ENCODE results near the gene TENM3.

The TENM3 gene

GRCh38 chr4:182730791-182731190 is 487.6 kb downstream of the TENM3 start:
- TF ChIP-seq CTCF (IDR thresholded peaks at IDR 0.05; ENCODE audit: low read depth, low read length, poor library complexity, severe bottlenecking), result no peak
- no peak for TF ChIP-seq EZH2phosphoT487 (IDR thresholded peaks at IDR 0.05; ENCODE audit: borderline replicate concordance, low read length)
- Histone ChIP-seq H3K4me3 (ENCODE audit: low read length) (no peak overlapping the region), H3K4me2 (ENCODE audit: low read length) (no peak overlapping the region), H3K9me2 (replicated peaks; ENCODE audit: control insufficient read depth, low read length) (no peaks in the 10 kb centered on the region), H4K20me1 (ENCODE audit: control insufficient read depth, insufficient read depth, low read depth, low read length) (no peaks in the 10 kb centered on the region), H3K9me3 (ENCODE audit: control insufficient read depth, insufficient read depth, low read length) (no peaks in the 10 kb centered on the region), H3F3A (ENCODE audit: control insufficient read depth, insufficient read depth) (no peaks in the 10 kb centered on the region), H3K4me1 (ENCODE audit: control insufficient read depth, low read length) (no peaks in the 10 kb centered on the region), H3K36me3 (ENCODE audit: control insufficient read depth, low read length) (no peaks in the 10 kb centered on the region), H3K27ac (ENCODE audit: low read depth, low read length) (no peak overlapping the region), H3K79me2 (ENCODE audit: control insufficient read depth, low read length) (no peaks in the 10 kb centered on the region), H3K27me3 (ENCODE audit: control insufficient read depth, low read length) (no peaks in the 10 kb centered on the region)

GRCh38 chr4:182736207-182736606 is 493.0 kb downstream of the TENM3 start:
- Histone ChIP-seq H3K36me3 (ENCODE audit: control insufficient read depth, low read length) (no peaks in the 10 kb centered on the region), H4K20me1 (ENCODE audit: control insufficient read depth, insufficient read depth, low read depth, low read length) (no peaks in the 10 kb centered on the region), H3K27ac (ENCODE audit: low read depth, low read length) (no peak overlapping the region), H3K9me2 (replicated peaks; ENCODE audit: control insufficient read depth, low read length) (no peaks in the 10 kb centered on the region), H3K4me2 (ENCODE audit: low read length) (no peak overlapping the region), H3K27me3 (ENCODE audit: control insufficient read depth, low read length) (no peaks in the 10 kb centered on the region), H3K4me3 (ENCODE audit: low read length) (no peak overlapping the region), H3K9me3 (ENCODE audit: control insufficient read depth, insufficient read depth, low read length) (no peaks in the 10 kb centered on the region), H3K4me1 (ENCODE audit: control insufficient read depth, low read length) (no peaks in the 10 kb centered on the region), H3F3A (ENCODE audit: control insufficient read depth, insufficient read depth) (no peaks in the 10 kb centered on the region), H3K79me2 (ENCODE audit: control insufficient read depth, low read length) (no peaks in the 10 kb centered on the region)
- no peak for TF ChIP-seq CTCF (IDR thresholded peaks at IDR 0.05; ENCODE audit: low read depth, low read length, poor library complexity, severe bottlenecking)
- TF ChIP-seq EZH2phosphoT487 (IDR thresholded peaks at IDR 0.05; ENCODE audit: borderline replicate concordance, low read length), result no peak

GRCh38 chr4:182738283-182739047 is 495.3 kb downstream of the TENM3 start:
- no peak overlapping the region for H3K27ac ChIP-seq (ENCODE audit: low read depth, low read length)
- H3K79me2 ChIP-seq (ENCODE audit: control insufficient read depth, low read length), result no peaks in the 10 kb centered on the region
- H3K4me3 ChIP-seq (ENCODE audit: low read length), result no peak overlapping the region
- no peaks in the 10 kb centered on the region for H3F3A ChIP-seq (ENCODE audit: control insufficient read depth, insufficient read depth)
- H3K9me2 ChIP-seq (replicated peaks; ENCODE audit: control insufficient read depth, low read length), result no peaks in the 10 kb centered on the region
- H3K36me3 ChIP-seq (ENCODE audit: control insufficient read depth, low read length), result no peaks in the 10 kb centered on the region
- H3K4me1 ChIP-seq (ENCODE audit: control insufficient read depth, low read length), result no peaks in the 10 kb centered on the region
- no peak for TF ChIP-seq CTCF (IDR thresholded peaks at IDR 0.05; ENCODE audit: low read depth, low read length, poor library complexity, severe bottlenecking)
- no peak for TF ChIP-seq EZH2phosphoT487 (IDR thresholded peaks at IDR 0.05; ENCODE audit: borderline replicate concordance, low read length)
- H3K4me2 ChIP-seq (ENCODE audit: low read length), result no peak overlapping the region
- H4K20me1 ChIP-seq (ENCODE audit: control insufficient read depth, insufficient read depth, low read depth, low read length), result no peaks in the 10 kb centered on the region
- H3K27me3 ChIP-seq (ENCODE audit: control insufficient read depth, low read length), result no peaks in the 10 kb centered on the region
- H3K9me3 ChIP-seq (ENCODE audit: control insufficient read depth, insufficient read depth, low read length), result no peaks in the 10 kb centered on the region
